Measurements from ENCODE around the gene DOCK8. TPM values are rescaled to one million over a fixed set of nuclear protein-coding genes. Genes with fewer than 3 reads are reported as not detected.
"Not testable (repeated sequence)": the region's sequence is repeated elsewhere in the genome, so short reads cannot be mapped to it uniquely, and the experiment has no call there.

The DOCK8 gene
- 1.0 and 1.3 TPM in 2 replicates for total RNA-seq (2014; rRNA removed; shearing (Covaris generic))

- peak; percentile 84 for DNase-seq (ENCODE audit: low read depth)
Measured at GRCh38 chr9:214648-215493, at the start of gene DOCK8. TSS of gene DOCK8 (plus strand) at chr9:214865. CDS start at chr9:214977, 112 bp downstream.

- not testable (repeated sequence) for DNase-seq (ENCODE audit: low read depth)
Measured at GRCh38 chr9:169757-170156, 44.9 kb upstream of the DOCK8 start.

- DNase-seq (ENCODE audit: low read depth), result peak; percentile 2
Measured at GRCh38 chr9:178140-178825, 36.4 kb upstream of the DOCK8 start.

GRCh38 chr9:178970-179383 lies 35.7 kb upstream of the DOCK8 start, which contains the start of gene ZNG1A:
TSS of gene ZNG1A (minus strand) at chr9:179056. CDS start at chr9:178969, 87 bp downstream.
- DNase-seq (ENCODE audit: low read depth), result peak; percentile 89

GRCh38 chr9:199601-200000 lies 15.1 kb upstream of the DOCK8 start:
- DNase-seq (ENCODE audit: low read depth), result not testable (repeated sequence)

- DNase-seq (ENCODE audit: low read depth), result no peak
Measured at GRCh38 chr9:206481-206880, 8.2 kb upstream of the DOCK8 start.

- DNase-seq (ENCODE audit: low read depth), result no peak
Measured at GRCh38 chr9:209143-209758, 5.4 kb upstream of the DOCK8 start.

GRCh38 chr9:211036-211435 lies 3.6 kb upstream of the DOCK8 start:
- DNase-seq (ENCODE audit: low read depth), result peak; percentile 43

GRCh38 chr9:211557-211956 lies 3.1 kb upstream of the DOCK8 start:
- no peak for DNase-seq (ENCODE audit: low read depth)

GRCh38 chr9:212297-212696 lies 2.4 kb upstream of the DOCK8 start:
- DNase-seq (ENCODE audit: low read depth), result no peak

- not testable (repeated sequence) for DNase-seq (ENCODE audit: low read depth)
Measured at GRCh38 chr9:213901-214300, 764 bp upstream of the DOCK8 start.

- DNase-seq (ENCODE audit: low read depth), result no peak
Measured at GRCh38 chr9:214351-214647, 366 bp upstream of the DOCK8 start.

- DNase-seq (ENCODE audit: low read depth), result no peak
Measured at GRCh38 chr9:215631-216155, 1.0 kb downstream of the DOCK8 start.

GRCh38 chr9:216866-217265 lies 2.2 kb downstream of the DOCK8 start:
- DNase-seq (ENCODE audit: low read depth), result no peak

- no peak for DNase-seq (ENCODE audit: low read depth)
Measured at GRCh38 chr9:217950-218349, 3.3 kb downstream of the DOCK8 start.

GRCh38 chr9:219036-219435 lies 4.4 kb downstream of the DOCK8 start:
- DNase-seq (ENCODE audit: low read depth), result not testable (repeated sequence)

- DNase-seq (ENCODE audit: low read depth), result no peak
Measured at GRCh38 chr9:219670-220365, 5.2 kb downstream of the DOCK8 start.

GRCh38 chr9:221989-222776 lies 7.5 kb downstream of the DOCK8 start:
- peak; percentile 69 for DNase-seq (ENCODE audit: low read depth)

- peak; percentile 67 for DNase-seq (ENCODE audit: low read depth)
Measured at GRCh38 chr9:223152-223551, 8.5 kb downstream of the DOCK8 start.

- DNase-seq (ENCODE audit: low read depth), result no peak
Measured at GRCh38 chr9:224026-224425, 9.4 kb downstream of the DOCK8 start.

Data from Daoy (cell line).